ENCODE results near the gene CXCR5.

CXCR5 gene

GRCh38 chr11:118914178-118914918, 30.7 kb downstream of the CXCR5 start:
- no peak for DNase-seq

DNA sequence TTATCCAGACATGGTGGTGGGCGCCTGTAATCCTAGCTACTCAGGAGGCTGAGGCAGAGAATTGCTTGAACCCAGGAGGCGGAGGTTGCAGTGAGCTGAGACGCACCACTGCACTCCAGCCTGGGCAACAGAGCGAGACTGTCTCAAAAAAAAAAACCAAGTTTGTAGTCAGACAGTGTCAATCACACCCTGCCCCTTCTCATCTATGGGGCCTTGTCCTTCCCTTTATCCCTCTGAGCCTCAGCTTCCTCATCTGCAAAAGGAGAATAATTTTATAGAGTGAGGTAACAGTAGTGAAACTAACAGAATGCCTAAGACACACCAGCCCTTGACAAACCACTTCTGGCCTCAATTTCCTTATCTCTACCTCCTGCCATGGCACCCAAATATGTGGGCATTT, 31.3 kb downstream of the CXCR5 start:
- DNase-seq: no peak

DNA sequence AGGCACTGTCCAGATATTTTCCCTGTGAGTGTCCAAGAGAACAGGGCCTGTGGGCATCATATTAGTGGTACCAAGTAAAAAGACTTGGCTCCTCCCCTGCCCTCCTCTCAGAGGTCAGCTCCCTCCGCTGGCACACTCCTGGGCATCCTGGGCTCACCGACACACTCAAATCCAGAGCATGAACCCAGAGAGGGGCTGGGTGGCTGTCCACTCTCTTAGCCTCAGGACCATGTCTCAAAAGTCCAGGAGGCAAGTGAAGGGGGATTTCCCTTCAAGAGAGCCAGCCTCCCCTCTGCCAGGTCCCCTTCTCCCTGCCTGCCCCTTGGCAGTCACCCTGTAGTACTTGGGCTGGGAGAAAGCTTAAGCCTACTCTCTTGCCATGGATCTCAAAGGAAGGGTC, 31.7 kb downstream of the CXCR5 start:
- DNase-seq: no peak

- no peak for DNase-seq
These were observed 32.5 kb downstream of the CXCR5 start for GRCh38 chr11:118915941-118916841.

DNA sequence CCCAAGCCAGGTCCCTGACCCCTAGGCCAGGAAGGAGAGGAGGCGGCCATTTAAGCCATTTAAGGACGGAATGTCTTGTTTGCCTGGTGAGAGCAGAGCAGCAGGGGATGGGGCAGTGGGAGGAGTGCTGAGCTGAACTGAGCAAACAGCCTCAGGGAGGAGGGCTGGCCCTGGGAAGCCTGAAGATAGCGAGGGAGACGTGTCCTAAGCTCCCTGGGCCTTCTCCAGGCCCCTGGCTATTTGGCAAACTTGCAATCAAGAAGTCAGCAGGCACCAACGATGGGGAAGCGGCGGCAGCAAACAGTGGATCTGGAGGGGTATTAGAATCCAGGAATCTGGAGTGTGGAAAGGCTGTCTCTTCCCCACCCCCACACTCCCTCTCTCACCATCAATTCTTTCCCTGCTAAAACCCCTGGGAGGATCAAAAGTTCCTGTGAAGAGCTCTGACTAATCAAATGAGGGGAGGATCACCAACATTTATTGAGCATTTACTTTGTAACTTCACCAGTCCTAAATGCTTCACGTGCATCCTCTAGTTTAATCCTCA, 33.2 kb downstream of the CXCR5 start:
- DNase-seq: no peak

- no peak for DNase-seq
These were observed 33.9 kb downstream of the CXCR5 start for GRCh38 chr11:118917481-118918127.

DNA sequence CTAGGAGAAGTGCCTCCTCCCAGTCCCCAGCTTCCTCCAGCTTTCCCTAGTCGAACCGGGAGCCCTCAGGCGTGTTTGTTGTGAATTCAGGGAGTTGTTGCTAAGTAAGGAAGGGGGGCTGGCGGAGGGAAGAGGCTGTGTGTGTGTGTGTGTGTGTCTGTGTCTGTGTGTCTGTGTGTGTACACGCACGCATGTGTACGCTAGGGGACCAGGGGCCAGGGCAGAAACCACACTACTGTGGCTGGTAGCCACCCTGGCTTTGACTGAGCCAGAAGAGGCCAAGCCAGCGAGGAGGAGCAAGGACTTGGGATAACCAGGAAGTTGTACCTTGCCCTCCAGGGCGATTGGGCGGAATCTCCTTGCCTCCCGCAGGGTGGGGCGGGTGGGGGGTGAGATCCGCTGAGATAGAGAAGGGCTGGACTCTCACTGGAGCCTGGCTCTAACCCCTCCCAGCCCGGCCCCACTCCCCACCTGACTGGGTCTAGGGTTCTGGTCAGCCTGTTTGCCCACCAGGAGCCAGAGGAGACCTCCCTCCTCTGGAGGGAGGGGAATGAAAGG, 34.5 kb downstream of the CXCR5 start:
- DNase-seq: peak; percentile 49

DNA sequence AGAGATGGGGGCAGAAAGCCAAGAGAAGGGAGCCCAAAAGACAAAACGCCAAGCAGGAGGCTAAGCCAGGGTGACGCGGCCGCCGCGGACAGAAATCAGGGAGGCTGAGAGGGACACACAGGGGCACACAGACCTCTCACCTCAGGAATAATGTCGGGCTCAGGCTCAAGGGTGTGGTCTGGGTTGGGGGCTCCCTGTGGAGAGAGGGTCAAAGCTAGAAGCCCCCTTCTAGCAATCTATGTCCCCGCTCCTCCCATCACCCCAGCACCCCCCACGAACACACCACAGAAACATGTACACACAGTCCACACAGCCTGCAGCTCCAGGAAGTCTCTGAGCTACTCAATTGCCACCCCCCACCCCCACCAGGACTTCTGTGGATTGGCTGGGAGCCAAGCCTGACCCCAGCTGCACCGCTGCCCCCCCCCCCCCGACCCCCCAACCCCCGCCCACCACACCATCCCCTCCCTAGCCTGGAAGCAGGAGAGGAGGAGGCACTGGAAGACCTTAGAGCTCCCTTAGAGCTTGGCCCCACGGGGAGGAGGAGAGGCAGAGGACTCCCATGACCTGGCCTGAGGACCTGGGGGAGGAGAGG, 35.1 kb downstream of the CXCR5 start:
- no peak for DNase-seq

DNA sequence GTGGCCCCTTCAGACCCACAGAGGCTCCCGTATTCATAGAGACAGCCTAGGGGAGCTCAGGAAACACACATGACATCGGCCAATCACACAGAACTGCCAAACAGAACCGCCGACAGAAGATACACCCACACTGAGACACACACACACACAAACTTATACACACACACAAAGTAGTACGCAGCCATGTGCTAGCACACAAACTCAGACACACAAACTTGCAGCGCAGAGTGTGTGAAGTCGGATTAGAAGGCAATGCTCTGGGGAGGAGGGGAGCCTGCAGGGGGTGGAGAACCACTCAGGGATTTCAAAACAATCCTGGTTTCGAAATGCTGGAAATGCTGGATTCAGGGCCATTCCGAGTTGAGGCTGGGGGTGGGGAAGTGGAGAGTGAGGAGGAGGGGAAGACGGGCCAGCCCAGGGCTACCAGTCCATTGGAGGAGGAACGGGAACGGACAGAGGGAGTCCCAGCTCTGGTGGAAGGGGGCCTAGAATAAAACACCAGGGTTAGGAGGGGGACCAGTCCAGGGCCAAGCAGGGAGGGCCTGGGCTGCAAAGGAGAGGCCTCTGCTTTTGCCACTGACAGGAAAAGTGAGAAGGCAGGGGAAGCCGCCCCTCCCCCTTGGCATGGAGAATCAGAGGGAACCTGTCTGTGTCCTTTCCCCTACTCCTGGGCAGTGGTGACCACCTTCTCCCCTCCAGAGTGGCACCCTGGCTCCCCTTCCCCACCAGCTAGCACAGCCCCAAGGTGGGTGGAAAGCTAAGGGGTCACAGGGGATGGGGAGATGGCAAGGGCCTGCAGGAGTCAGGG, 37.6 kb downstream of the CXCR5 start:
- no peak for DNase-seq

GRCh38 chr11:118921929-118922744, 38.4 kb downstream of the CXCR5 start:
- peak; percentile 86 for DNase-seq

GRCh38 chr11:118922745-118923627, 39.3 kb downstream of the CXCR5 start:
- DNase-seq: peak; percentile 37

- DNase-seq: peak; percentile 51
These were observed 40.3 kb downstream of the CXCR5 start for GRCh38 chr11:118923721-118924587.

- peak; percentile 99 for DNase-seq
These were observed 41.2 kb downstream of the CXCR5 start for GRCh38 chr11:118924591-118925585.

DNA sequence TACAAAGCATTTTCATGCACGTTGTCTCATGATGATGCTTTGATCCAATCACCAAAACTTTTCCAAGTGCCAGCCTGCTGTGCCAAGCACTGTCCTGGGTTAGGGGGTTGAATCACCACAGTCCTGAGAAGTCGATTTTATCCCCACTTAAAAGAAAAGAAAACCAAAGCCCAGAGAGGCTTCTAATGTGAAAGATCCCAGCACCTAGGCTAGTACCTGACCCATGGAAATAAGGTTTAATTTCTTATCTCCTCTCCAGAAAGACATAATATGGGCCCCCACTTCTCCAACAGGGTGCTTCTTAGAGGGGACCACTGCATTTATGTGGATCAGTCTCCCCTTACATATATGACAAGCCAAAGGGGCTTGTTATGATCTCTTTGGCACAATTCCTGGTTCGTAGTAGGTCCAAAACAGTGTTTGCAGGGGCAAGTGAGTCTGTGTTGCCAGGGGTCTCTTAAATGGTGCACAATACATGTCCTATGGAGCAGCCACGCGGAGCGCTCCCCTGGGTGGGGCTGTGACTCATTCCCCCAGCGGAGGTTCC, 43.9 kb downstream of the CXCR5 start:
- DNase-seq: peak; percentile 21

GRCh38 chr11:118928101-118928869, 44.6 kb downstream of the CXCR5 start:
- DNase-seq: peak; percentile 96

DNA sequence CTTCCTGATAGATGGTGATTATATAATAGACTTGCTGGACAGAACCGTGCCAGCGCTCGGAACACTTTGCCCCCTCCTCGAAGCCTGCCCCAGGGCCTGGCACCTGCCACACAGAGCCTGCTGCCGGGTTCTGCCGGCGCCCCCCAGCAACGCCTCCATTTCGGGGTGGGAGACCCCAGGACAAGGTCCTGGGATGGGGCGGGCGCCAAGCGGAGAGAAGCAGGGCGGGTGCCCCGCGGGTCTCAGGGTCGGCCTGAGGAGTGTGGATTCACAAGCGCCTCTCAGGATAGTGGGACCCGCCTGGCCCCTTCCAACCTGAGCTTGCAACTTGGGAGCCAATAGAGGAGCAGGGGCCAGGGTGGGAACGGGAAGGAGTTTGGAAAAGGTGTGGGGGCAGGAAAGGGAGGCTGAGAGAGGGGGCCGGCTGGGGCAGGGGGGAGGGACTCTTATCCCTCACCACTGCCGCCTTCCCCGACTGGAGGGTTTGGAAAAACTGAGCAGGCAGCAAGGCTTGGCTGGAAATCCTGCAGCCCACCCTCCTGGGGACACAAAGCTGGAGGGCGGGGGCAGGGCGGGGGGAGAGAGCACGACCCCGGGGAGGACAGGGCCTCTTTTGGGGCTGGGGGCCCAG, 45.3 kb downstream of the CXCR5 start:
- peak; percentile 84 for DNase-seq
